Measurements from ENCODE around the gene EHHADH. TPM values are rescaled to one million over a fixed set of nuclear protein-coding genes. Genes with fewer than 3 reads are reported as not detected.

EHHADH gene
- total and polyA plus RNA-seq, 8 donors: 2.6 to 10.4 (median 6.8) TPM

GRCh38 chr3:185210621-185211142 lies 43.2 kb downstream of the EHHADH start:
- Histone ChIP-seq H3K27me3 (no peaks in the 10 kb centered on the region), H3K27ac (no peak overlapping the region), H3K36me3 (no peaks in the 10 kb centered on the region), H3K4me3 (no peak overlapping the region), H3K4me1 (no peaks in the 10 kb centered on the region), H3K9me3 (no peaks in the 10 kb centered on the region)
- ATAC-seq: no peak
- DNase-seq: no peak
- 84 to 85% methylated on average over 4 of the region's 4 CpGs for WGBS, 2 donors
- no peak for FAIRE-seq
- TF ChIP-seq, protein P1, sequence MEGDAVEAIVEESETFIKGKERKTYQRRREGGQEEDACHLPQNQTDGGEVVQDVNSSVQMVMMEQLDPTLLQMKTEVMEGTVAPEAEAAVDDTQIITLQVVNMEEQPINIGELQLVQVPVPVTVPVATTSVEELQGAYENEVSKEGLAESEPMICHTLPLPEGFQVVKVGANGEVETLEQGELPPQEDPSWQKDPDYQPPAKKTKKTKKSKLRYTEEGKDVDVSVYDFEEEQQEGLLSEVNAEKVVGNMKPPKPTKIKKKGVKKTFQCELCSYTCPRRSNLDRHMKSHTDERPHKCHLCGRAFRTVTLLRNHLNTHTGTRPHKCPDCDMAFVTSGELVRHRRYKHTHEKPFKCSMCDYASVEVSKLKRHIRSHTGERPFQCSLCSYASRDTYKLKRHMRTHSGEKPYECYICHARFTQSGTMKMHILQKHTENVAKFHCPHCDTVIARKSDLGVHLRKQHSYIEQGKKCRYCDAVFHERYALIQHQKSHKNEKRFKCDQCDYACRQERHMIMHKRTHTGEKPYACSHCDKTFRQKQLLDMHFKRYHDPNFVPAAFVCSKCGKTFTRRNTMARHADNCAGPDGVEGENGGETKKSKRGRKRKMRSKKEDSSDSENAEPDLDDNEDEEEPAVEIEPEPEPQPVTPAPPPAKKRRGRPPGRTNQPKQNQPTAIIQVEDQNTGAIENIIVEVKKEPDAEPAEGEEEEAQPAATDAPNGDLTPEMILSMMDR (IDR thresholded peaks at IDR 0.05): no peak
- intact Hi-C loops (cut with DNase I): no loop called here

DNA sequence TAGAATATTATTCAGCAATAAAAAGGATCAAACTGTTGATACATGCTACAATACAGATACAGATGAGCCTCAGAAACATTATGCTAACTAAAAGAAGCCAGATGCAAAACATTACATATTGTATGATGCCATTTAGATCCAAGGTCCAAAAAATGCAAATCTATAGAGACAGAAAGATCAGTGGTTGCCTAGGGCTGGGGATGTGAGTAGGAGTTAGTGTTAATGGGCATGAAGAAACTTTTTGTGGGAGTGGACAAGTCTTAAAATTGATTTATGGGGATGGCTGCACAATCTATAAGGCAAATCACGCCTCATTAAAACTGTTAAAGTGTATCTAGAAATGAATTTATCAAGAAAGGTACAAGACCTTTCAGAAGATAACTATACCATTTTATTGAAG lies 45.0 kb downstream of the EHHADH start:
- no peak for DNase-seq
- ATAC-seq: no peak
- 95 to 96% methylated on average over 1 of the region's 1 CpG for WGBS, 2 donors
- Histone ChIP-seq H3K4me3 (no peak overlapping the region), H3K27ac (no peak overlapping the region), H3K27me3 (no peaks in the 10 kb centered on the region), H3K9me3 (no peaks in the 10 kb centered on the region), H3K4me1 (no peaks in the 10 kb centered on the region), H3K36me3 (peaks cover 0 to 3% (median 0%) of the 10 kb centered on the region in 3 donors)
- intact Hi-C loops (cut with DNase I): no loop called here
- FAIRE-seq: no peak
- TF ChIP-seq, protein P1 (IDR thresholded peaks at IDR 0.05): no peak

DNA sequence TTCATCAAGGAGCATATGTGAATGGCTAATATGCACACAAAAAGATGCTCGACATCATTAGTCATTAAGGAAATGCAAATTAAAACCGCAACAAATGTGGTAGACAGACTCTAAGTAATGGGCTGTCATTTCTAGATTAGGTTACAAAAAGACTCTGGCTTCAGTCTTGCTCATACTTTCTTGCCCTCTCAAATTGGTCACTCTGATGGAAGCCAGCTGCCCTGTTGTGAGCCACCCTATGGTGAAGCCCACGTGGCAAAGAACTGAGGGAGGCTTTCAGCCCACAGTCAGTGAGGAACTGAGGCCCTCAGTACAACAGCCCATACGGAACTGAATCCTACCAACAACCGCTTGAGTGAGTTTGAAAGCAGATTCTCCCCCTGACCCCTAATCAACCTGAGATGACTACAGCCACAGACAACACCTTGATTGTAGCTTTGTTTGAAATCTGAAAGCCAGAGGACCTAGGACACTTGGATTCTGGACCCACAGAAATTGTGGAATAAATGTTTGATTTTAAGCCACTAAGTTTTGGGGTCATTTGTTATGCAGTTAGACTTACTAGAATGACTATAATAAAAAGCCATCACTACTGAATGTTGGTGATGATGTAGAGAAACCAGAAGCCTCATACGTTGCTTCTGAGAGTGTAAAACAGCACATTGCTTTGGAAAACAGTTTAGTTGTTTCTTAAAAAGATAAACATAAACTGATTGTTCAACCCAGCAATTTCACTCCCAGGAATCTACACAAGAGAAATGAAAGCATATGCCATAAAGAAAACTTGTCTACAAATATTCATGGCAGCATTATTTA lies 45.7 kb downstream of the EHHADH start:
- Histone ChIP-seq H3K27me3 (no peaks in the 10 kb centered on the region), H3K4me1 (no peaks in the 10 kb centered on the region), H3K27ac (no peak overlapping the region), H3K36me3 (peaks cover 0 to 3% (median 0%) of the 10 kb centered on the region in 3 donors), H3K9me3 (no peaks in the 10 kb centered on the region), H3K4me3 (no peak overlapping the region)
- ATAC-seq (no peak), FAIRE-seq (no peak), DNase-seq (no peak)
- intact Hi-C loops (cut with DNase I): no loop called here
- WGBS, 2 donors: 91 to 97% methylated on average over 6 of the region's 6 CpGs
- TF ChIP-seq, protein P1 (IDR thresholded peaks at IDR 0.05): no peak

- H3K9me3 ChIP-seq: no peaks in the 10 kb centered on the region
- ATAC-seq (no peak), DNase-seq (no peak), FAIRE-seq (no peak)
- H3K27me3 ChIP-seq: no peaks in the 10 kb centered on the region
- intact Hi-C loops (cut with DNase I): no loop called here
- no peaks in the 10 kb centered on the region for H3K4me1 ChIP-seq
- 86 to 89% methylated on average over 2 of the region's 2 CpGs for WGBS, 2 donors
- no peak overlapping the region for H3K27ac ChIP-seq
- H3K4me3 ChIP-seq: no peak overlapping the region
- TF ChIP-seq, protein P1 (IDR thresholded peaks at IDR 0.05): no peak
- peaks cover 0 to 3% (median 0%) of the 10 kb centered on the region in 3 donors for H3K36me3 ChIP-seq
Measured at GRCh38 chr3:185207481-185207880, 46.4 kb downstream of the EHHADH start.

DNA sequence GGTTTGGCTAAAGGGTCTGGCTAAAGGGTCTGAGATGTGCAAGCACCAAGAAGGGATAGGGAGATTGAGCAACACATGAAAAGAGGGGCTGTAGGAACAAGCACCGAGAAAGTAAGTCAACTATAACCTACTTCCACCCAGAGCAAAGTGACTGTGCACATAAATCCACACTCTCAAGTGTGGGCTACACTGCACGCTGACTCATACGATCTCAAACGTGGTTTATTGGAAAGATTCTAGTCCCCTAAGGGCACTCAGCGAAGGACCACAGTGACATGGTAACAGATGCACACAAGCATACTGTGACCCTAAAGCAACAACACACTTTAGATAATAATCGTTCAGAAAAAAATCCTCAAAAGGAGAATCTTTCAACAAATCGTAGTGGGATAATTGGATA lies 48.0 kb downstream of the EHHADH start:
- intact Hi-C loops (cut with DNase I): no loop called here
- DNase-seq (no peak), ATAC-seq (no peak), FAIRE-seq (no peak)
- Histone ChIP-seq H3K27me3 (no peaks in the 10 kb centered on the region), H3K9me3 (no peaks in the 10 kb centered on the region), H3K27ac (no peak overlapping the region), H3K4me1 (no peaks in the 10 kb centered on the region), H3K36me3 (peaks cover 0 to 3% (median 3%) of the 10 kb centered on the region in 3 donors), H3K4me3 (no peak overlapping the region)
- 93 to 94% methylated on average over 7 of the region's 7 CpGs for WGBS, 2 donors
- TF ChIP-seq, protein P1 (IDR thresholded peaks at IDR 0.05): no peak
